ENCODE results near the gene CLSTN1. TPM values are rescaled to one million over a fixed set of nuclear protein-coding genes. Genes with fewer than 3 reads are reported as not detected.
"Not testable (repeated sequence)": the region's sequence is repeated elsewhere in the genome, so short reads cannot be mapped to it uniquely, and the experiment has no call there.

Gene CLSTN1
- total RNA-seq, 2 donors from 2014 or later = 31.7 to 34.1 TPM

DNA sequence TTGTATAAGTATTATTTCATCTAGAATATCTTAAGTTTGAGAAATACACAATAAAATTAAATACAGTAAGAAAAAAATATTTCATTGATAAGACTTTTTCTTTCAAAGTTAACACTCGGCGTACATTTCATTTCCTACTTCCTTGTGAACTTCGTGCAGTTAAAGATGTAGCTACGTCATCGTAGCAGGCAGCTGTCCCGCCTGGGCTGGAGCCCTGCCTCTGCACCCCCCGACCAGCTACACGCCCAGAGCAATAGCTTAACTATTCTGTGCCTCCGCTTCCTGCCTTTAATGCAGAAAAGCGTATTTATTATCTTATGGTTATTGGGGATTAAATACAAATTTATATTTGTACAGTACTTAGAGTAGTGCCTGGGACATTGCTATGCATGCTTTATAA, 53.5 kb downstream of the CLSTN1 start:
- Mint-ChIP-seq H3K27ac (no peak overlapping the region), H3K36me3 (ENCODE audit: insufficient read depth in 2 of 2) (peaks cover 0 to 1% of the 10 kb centered on the region in 2 donors), H3K9me3 (no peaks in the 10 kb centered on the region), H3K4me3 (no peak overlapping the region), H3K4me1 (ENCODE audit: low read depth) (no peaks in the 10 kb centered on the region), H3K27me3 (ENCODE audit: low read depth) (no peaks in the 10 kb centered on the region)
- DNase-seq (no peak), ATAC-seq (replicated peaks in 1 of 2) (no peak)

DNA sequence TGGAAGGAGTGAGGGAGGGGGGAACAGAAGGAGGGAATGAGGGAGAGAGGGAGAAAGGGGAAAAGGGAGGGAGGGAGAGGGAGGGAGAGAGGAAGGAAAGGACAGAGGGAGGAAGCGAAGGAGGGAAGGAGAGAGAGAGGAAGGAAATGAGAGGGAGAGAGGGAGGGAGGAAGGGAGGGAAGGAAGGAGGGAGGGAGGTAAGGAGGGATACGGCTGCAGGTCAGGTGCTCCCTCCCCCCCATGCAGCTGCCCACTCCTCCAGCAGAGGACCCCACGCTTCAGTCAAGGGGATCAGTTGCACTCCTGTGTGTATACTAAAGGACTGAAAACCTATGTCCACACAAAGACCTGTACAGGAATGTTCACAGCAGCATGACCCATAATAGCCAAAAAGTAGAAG, 54.8 kb downstream of the CLSTN1 start:
- Mint-ChIP-seq H3K4me1 (ENCODE audit: low read depth) (peaks cover 3% of the 10 kb centered on the region), H3K9me3 (no peaks in the 10 kb centered on the region), H3K4me3 (no peak overlapping the region), H3K27ac (no peak overlapping the region), H3K36me3 (ENCODE audit: insufficient read depth in 2 of 2) (peaks cover 0 to 1% of the 10 kb centered on the region in 2 donors), H3K27me3 (ENCODE audit: low read depth) (no peaks in the 10 kb centered on the region)
- DNase-seq = no peak
- ATAC-seq (replicated peaks in 1 of 2) = no peak

DNA sequence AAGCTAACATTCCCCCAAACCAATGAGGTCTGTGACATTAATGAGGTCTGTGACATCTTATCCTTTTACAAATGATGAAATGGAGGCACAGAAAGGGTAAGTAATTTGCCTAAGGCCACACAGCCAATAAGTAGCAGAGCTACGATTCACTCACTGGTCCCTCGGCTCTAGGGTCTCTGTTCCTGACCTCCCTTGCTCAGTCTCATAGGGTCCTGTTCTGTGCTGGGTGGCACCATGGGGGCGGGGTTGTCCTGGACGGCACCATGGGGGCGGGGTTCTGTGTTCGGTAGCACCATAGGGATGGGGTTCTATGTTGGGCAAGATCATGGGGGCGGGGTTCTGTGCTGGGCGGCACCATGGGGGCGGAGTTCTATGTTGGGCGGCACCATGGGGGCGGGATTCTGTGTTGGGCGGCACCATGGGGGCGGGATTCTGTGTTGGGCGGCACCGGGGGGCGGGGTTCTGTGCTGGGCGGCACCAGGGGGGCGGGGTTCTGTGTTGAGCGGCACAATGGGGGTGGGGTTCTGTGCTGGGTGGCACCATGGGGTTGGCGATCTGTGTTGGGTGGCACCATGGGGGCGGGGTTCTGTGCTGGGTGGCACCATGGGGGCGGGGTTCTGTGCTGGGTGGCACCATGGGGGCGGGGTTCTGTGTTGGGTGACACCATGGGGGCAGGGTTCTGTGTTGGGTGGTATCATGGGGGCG, 55.6 kb downstream of the CLSTN1 start:
- no peaks in the 10 kb centered on the region for H3K27me3 Mint-ChIP-seq (ENCODE audit: low read depth)
- ATAC-seq (replicated peaks in 1 of 2) (no peak), DNase-seq (peak; percentile 19 to 26)
- peaks cover 0 to 1% of the 10 kb centered on the region in 2 donors for H3K36me3 Mint-ChIP-seq (ENCODE audit: insufficient read depth in 2 of 2)
- H3K4me1 Mint-ChIP-seq (ENCODE audit: low read depth) = peaks cover 7% of the 10 kb centered on the region
- no peak overlapping the region for H3K27ac Mint-ChIP-seq
- H3K9me3 Mint-ChIP-seq = no peaks in the 10 kb centered on the region
- no peak overlapping the region for H3K4me3 Mint-ChIP-seq

DNA sequence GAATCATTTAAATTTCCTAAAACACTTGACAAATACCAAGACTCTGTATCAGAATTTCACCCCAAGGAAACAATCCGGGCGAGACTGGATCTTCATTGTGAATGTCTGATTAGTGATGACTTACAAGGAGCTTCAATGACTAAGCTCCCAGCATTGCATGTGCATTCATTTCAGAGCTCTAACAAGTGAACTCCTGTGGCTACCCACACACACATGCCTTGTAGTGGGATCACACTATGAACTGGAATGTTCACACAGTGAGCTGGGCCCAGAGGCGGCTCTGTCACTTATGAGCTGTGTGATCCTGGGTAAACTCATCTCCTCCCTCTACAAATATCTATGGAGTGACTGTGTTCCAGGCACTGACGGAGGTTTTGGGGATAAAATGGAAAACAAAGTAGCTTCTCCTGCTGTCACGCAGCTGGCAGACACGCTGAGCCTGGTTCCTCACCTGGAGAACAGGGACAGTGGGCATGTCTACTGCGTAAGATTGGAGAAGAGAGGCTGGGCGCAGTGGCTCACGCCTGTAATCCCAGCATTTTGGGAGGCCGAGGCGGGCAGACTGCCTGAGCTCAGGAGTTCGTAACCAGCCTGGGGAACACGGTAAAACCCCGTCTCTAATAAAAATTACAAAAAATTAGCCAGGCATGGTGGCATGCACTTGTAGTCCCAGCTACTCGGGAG, 56.9 kb downstream of the CLSTN1 start:
- Mint-ChIP-seq H3K27me3 (ENCODE audit: low read depth) (no peaks in the 10 kb centered on the region), H3K36me3 (ENCODE audit: insufficient read depth in 2 of 2) (peaks cover 0 to 2% of the 10 kb centered on the region in 2 donors), H3K9me3 (no peaks in the 10 kb centered on the region), H3K27ac (no peak overlapping the region), H3K4me1 (ENCODE audit: low read depth) (peaks cover 7% of the 10 kb centered on the region), H3K4me3 (no peak overlapping the region)
- ATAC-seq (replicated peaks in 1 of 2) (no peak), DNase-seq (no peak)

DNA sequence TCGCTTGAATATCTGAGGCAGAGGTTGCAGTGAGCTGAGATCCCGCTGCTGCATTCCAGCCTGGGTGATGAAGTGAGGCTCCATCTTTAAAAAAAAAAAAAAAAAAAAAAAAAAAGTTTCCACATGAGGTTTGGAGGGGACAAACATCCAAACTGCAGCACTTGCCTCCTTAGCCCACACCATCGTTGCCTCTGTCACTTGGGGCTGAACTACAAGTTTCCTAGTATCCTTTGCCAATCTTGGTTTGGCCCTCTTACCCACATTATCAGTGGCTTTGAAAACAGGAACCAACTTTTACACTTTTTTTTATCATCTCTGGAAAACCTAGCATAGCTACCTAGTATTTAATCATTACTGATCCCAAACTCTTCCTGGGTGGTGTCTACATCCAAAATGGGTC, 59.2 kb downstream of the CLSTN1 start:
- Mint-ChIP-seq H3K9me3 (no peaks in the 10 kb centered on the region), H3K36me3 (ENCODE audit: insufficient read depth in 2 of 2) (peaks cover 0 to 4% of the 10 kb centered on the region in 2 donors), H3K4me1 (ENCODE audit: low read depth) (peaks cover 7% of the 10 kb centered on the region), H3K4me3 (no peak overlapping the region), H3K27ac (no peak overlapping the region), H3K27me3 (ENCODE audit: low read depth) (no peaks in the 10 kb centered on the region)
- ATAC-seq (replicated peaks in 1 of 2) (no peak), DNase-seq (no peak)

DNA sequence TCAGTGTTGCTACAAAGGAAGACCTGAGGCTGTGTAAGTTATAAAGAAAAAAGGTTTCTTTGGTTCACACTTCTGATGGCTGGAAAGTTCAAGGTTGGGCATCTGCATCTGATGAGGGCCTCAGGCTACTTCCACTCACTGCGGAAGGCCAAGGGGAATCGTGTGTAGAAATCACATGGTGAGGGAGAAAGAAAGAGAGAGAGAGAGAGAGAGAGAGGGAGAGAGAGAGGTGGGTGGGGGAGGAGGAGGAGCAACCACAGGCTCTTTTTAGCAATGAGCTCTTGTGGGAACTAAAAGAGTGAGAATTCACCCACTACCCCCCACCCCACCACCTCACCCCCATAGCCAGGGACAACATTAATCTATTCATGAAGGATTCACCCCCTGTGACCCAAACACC, 59.9 kb downstream of the CLSTN1 start:
- H3K4me3 Mint-ChIP-seq = no peak overlapping the region
- H3K27me3 Mint-ChIP-seq (ENCODE audit: low read depth) = no peaks in the 10 kb centered on the region
- ATAC-seq (replicated peaks in 1 of 2) = no peak
- no peak overlapping the region for H3K27ac Mint-ChIP-seq
- peaks cover 0 to 2% of the 10 kb centered on the region in 2 donors for H3K36me3 Mint-ChIP-seq (ENCODE audit: insufficient read depth in 2 of 2)
- DNase-seq = no peak
- no peaks in the 10 kb centered on the region for H3K9me3 Mint-ChIP-seq
- peaks cover 7% of the 10 kb centered on the region for H3K4me1 Mint-ChIP-seq (ENCODE audit: low read depth)

DNA sequence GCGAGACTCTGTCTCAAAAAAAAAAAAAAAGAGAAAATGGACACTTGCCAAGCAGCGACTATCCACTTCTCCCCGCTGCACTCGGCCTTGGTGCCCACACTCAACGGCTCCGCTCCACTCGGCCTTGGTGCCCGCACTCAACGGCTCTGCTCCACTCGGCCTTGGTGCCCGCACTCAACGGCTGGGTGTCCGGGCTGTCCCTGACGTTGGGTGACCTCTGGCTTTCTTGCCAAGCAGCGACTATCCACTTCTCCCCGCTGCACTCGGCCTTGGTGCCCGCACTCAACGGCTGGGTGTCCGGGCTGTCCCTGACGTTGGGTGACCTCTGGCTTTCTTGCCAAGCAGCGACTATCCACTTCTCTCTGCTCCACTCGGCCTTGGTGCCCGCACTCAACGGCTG, 61.3 kb downstream of the CLSTN1 start:
- DNase-seq; H3K4me3 Mint-ChIP-seq; H3K36me3 Mint-ChIP-seq (ENCODE audit: insufficient read depth in 2 of 2); H3K4me1 Mint-ChIP-seq (ENCODE audit: low read depth); H3K27ac Mint-ChIP-seq; H3K27me3 Mint-ChIP-seq (ENCODE audit: low read depth); ATAC-seq (replicated peaks in 1 of 2); H3K9me3 Mint-ChIP-seq: not testable (repeated sequence)

DNA sequence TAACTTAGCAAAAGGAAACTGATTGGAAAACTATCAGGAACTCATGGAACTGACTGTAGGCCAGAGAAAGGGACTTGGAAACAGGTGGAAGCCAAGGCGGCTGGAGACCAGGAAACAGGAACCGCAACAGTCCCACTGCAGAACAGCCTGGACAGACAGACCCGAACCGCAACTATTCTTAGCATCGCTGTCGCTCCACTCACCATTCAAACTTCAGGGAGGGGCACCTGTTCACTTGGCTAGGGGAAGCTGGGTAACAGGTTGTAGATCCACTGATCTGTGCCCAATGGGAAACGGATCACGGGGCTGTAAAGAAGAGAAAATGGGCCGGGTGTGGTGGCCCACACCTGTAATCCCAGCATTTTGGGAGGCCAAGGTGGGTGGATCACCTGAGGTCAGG, 61.9 kb downstream of the CLSTN1 start:
- ATAC-seq (replicated peaks in 1 of 2) (no peak), DNase-seq (no peak)
- Mint-ChIP-seq H3K4me1 (ENCODE audit: low read depth) (peaks cover 7% of the 10 kb centered on the region), H3K36me3 (ENCODE audit: insufficient read depth in 2 of 2) (peaks cover 0 to 2% of the 10 kb centered on the region in 2 donors), H3K9me3 (no peaks in the 10 kb centered on the region), H3K27ac (no peak overlapping the region), H3K27me3 (ENCODE audit: low read depth) (no peaks in the 10 kb centered on the region), H3K4me3 (no peak overlapping the region)

DNA sequence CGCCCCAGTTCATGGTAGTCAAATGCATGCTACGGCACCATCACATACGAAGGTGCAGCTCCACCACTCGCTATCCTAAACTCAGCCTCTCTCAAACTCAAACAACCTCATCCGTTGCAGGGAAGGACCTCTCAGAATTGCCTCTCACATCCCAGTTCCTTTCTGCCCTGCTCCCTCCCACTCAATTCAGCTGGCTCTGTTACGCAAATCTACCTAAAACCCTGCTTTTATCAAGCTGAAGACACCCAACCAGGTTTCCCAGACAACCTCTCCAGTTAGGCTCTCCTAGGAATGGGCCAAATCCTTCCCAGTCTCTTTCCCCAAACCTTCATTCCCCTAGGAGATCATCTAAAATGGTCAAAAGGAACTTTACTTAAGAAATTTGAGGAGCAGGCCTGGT, 62.9 kb downstream of the CLSTN1 start:
- no peaks in the 10 kb centered on the region for H3K9me3 Mint-ChIP-seq
- DNase-seq = no peak
- H3K27me3 Mint-ChIP-seq (ENCODE audit: low read depth) = no peaks in the 10 kb centered on the region
- peaks cover 0 to 2% of the 10 kb centered on the region in 2 donors for H3K36me3 Mint-ChIP-seq (ENCODE audit: insufficient read depth in 2 of 2)
- peaks cover 7% of the 10 kb centered on the region for H3K4me1 Mint-ChIP-seq (ENCODE audit: low read depth)
- H3K27ac Mint-ChIP-seq = no peak overlapping the region
- no peak overlapping the region for H3K4me3 Mint-ChIP-seq
- ATAC-seq (replicated peaks in 1 of 2) = no peak

DNA sequence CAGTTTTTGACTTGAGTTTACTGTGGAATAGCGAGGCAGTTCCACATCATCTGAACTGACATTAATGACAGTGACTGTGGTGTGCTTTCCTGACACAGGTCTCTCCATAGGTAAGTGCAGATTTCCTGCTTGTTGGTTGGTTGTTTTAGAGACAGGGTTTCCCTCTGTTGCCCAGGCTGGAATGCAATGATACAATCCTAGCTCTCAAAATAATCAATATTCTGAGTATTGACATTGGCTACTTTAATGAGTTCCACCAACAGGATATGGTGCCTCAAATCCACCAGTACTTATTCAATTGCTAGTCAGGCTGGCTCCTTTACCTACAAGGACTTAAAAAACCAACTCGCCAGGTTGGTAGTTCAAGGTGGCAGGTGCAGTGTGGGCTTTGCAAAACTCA, 63.8 kb downstream of the CLSTN1 start:
- no peak overlapping the region for H3K4me3 Mint-ChIP-seq
- H3K27ac Mint-ChIP-seq = no peak overlapping the region
- H3K27me3 Mint-ChIP-seq (ENCODE audit: low read depth) = no peaks in the 10 kb centered on the region
- H3K9me3 Mint-ChIP-seq = no peaks in the 10 kb centered on the region
- no peak for DNase-seq
- H3K36me3 Mint-ChIP-seq (ENCODE audit: insufficient read depth in 2 of 2) = peaks cover 0 to 2% of the 10 kb centered on the region in 2 donors
- H3K4me1 Mint-ChIP-seq (ENCODE audit: low read depth) = peaks cover 7% of the 10 kb centered on the region
- no peak for ATAC-seq (replicated peaks in 1 of 2)

DNA sequence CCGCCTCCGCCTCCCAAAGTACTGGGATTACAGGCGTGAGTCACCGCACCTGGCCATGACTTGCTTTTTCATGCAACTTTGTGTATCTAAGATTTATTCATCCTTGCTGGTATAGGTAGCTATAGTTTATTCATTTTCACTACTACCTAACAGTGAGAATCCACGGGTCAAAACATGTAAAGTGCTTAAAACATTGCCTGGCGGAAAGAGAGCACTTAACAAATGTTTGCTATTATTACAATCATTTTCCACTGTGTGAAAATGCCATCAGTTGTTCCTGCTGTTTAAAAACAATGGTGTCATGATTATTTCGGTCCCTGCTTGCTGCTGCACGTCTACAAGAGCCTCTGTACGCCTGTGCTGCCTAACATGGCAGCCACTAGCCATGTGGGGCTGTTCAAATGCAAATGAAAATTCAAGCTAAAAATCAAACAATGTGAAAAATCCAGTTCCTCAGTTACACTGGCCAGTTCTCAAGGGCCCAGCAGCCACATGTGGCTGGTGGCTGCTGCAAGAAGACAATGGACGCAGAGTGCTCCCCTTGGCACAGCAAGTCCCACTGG, 65.1 kb downstream of the CLSTN1 start:
- H3K36me3 Mint-ChIP-seq (ENCODE audit: insufficient read depth in 2 of 2) = peaks cover 0 to 2% of the 10 kb centered on the region in 2 donors
- no peak overlapping the region for H3K4me3 Mint-ChIP-seq
- no peaks in the 10 kb centered on the region for H3K27me3 Mint-ChIP-seq (ENCODE audit: low read depth)
- no peaks in the 10 kb centered on the region for H3K9me3 Mint-ChIP-seq
- DNase-seq = no peak
- H3K27ac Mint-ChIP-seq = no peak overlapping the region
- no peak for ATAC-seq (replicated peaks in 1 of 2)
- H3K4me1 Mint-ChIP-seq (ENCODE audit: low read depth) = peaks cover under 1% of the 10 kb centered on the region

DNA sequence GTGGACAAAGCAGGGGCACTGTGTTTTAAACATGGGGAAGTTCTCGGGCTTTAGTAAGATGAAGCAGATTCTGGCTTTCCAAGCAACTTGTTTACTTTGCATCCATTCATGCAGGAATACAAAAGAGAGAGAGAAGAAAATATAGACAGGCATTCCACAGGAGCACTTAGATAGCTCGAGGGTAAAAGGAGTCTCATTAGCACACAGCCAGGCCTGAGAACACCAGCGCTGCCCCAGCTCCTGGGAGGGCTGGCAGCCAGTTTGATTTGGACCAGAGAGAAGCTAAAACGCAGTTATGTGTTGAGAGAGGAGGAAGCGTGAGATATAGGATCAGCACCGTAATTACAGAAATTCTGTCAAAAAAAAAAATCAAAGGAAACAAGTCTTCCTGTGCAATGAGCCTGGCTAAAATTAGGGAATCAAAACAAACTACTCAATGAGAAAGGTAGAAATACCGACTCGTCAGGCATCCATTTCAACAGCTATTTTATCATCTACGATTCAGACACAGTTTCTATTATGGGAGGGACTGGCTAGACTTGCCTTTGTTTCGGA, 68.2 kb downstream of the CLSTN1 start:
- peaks cover 0 to 3% of the 10 kb centered on the region in 2 donors for H3K36me3 Mint-ChIP-seq (ENCODE audit: insufficient read depth in 2 of 2)
- no peaks in the 10 kb centered on the region for H3K27me3 Mint-ChIP-seq (ENCODE audit: low read depth)
- DNase-seq (no peak), ATAC-seq (replicated peaks in 1 of 2) (no peak)
- H3K4me3 Mint-ChIP-seq = no peak overlapping the region
- no peaks in the 10 kb centered on the region for H3K4me1 Mint-ChIP-seq (ENCODE audit: low read depth)
- H3K27ac Mint-ChIP-seq = peak overlapping the region; percentile 18
- H3K9me3 Mint-ChIP-seq = no peaks in the 10 kb centered on the region

DNA sequence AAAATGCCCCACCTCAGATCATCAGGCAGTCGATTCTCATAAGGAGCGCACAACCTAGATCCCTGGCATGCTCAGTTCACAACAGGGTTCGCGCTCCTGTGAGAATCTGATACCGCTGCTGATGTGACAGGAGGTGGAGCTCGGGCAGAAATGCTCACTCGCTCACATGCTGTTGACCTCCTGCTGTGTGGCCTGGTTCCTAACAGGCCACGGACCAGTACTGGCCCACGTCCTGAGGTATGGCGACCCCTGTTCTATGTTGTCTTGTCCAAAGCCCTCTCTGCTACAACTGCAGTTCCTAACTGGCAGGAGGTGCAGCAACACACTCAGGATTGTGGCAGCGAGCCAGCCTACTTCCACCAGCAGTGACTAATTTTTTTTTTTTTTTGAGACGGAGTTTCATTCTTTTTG, 70.6 kb downstream of the CLSTN1 start:
- Mint-ChIP-seq H3K27me3 (ENCODE audit: low read depth) (no peaks in the 10 kb centered on the region), H3K4me3 (no peak overlapping the region), H3K27ac (no peak overlapping the region), H3K4me1 (ENCODE audit: low read depth) (no peaks in the 10 kb centered on the region), H3K36me3 (ENCODE audit: insufficient read depth in 2 of 2) (peaks cover 0 to 4% of the 10 kb centered on the region in 2 donors), H3K9me3 (no peaks in the 10 kb centered on the region)
- DNase-seq (no peak), ATAC-seq (replicated peaks in 1 of 2) (no peak)

Measured in activated T-cell treated with anti-CD3 and anti-CD28 coated beads, Interleukin-2, amount 50 U/mL, for 72 hours (primary cell).